Activated T-cell treated with anti-CD3 and anti-CD28 coated beads for 1 hour (primary cell): ENCODE results near the gene MB21D2.

ENCODE experiments used
- DNase-seq: peaks from one replicate; pipeline ENCODE4 v3.0.0-alpha.2; 2020; ENCODE audit warnings: low read depth

The MB21D2 gene

DNA sequence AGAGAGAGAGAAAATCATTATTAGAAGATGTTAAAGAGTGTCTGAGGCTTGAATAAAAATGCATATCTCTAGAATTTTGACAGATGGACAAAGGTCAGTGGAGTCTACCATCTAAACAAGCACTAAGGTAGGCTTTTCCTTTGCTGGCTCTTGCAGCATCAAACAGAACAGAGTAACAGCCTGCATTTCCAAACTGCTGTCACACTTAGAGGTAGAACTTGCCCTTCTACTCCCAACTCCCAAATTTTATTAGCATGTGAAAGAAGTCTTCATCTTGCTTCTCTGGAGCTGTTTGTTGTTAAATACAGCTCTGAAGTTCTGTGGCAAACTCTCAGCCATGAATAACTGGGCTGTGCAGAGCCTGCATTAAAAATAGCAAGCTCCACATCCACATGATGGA lies 4.1 kb upstream of the MB21D2 start:
- no peak for DNase-seq

- DNase-seq: no peak
Measured at GRCh38 chr3:192920411-192920810, 2.8 kb upstream of the MB21D2 start.

- DNase-seq: no peak
Measured at GRCh38 chr3:192919901-192920300, 2.2 kb upstream of the MB21D2 start.

GRCh38 chr3:192918275-192918588 lies 576 bp upstream of the MB21D2 start:
- no peak for DNase-seq

DNA sequence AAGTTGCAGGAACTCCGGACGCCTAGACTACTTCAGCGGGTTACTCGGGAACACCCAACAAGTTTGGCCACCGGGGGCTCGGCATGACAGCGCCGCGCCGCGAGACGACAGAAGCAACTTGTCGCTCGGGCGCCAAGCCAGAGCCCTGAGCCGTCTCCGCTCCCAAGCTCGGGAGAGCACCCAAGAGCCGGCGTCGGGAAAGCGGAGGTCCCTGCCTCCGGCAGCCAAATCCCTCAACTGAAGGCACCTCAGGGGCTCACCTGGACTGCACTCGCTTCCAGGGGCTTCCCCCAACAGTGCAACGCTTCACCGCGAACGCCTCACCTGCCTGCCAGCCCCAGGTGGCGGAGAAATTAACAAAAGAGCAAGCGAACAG lies 640 bp downstream of the MB21D2 start:
- no peak for DNase-seq

- no peak for DNase-seq
Measured at GRCh38 chr3:192916371-192917027, 1.2 kb downstream of the MB21D2 start.

DNA sequence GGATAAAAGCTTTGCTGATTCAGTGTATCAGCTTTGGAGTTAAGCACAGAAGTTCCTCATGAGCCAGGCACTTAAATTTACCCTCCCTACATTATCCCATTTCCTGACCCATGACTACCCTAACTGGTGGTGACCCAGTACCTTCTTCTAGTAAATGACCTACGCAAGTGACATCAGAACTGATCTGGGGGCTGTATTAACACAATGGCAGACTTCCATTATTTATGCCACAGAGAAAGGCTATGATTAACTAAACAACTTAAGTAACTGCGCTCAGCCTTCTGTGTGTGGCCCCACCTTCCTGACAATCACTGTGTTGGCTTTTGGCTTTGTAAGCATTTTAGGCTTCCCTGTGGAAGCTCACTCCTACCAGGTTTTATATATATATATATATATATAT lies 1.9 kb downstream of the MB21D2 start:
- no peak for DNase-seq

GRCh38 chr3:192915304-192915703 lies 2.4 kb downstream of the MB21D2 start:
- DNase-seq: no peak

DNA sequence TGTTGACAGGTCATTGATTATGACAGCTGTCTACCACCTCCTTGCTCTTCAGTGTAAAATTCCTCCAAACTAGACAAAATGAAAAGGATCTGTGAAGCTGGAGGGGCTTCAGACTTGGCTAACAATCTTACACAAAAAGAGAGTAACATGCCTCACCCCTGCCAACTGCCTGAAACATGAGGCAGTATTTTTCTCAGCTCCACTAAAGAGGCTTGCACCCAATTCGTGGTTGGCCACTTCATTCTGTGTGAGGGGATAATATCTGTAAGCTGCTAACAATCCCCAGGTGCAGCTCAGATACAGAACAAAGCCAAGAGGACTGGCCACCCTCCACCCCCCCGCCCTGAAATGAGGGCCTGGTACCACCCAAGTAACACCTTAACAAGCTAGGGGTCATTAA lies 2.8 kb downstream of the MB21D2 start:
- no peak for DNase-seq

GRCh38 chr3:192913540-192913939 lies 4.1 kb downstream of the MB21D2 start:
- no peak for DNase-seq

DNA sequence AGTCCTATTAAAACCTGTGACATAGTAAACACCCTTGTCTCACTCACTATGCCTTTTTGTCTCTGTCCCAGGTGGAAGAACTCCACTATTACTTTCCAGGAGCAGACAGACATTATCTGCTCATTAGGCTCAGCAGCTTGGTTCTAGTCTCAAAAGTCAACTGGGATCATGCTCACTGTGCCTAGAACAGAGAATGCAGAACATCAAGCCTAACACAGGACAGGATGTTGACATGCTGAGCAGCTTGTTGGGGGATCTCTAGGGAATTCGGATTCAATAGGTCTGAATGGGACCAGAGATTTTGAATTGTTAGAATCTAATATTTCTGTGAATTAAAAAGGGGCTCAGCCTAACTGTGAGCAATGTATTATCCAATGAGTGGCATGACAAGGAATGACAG lies 6.4 kb downstream of the MB21D2 start:
- no peak for DNase-seq

- DNase-seq: no peak
Measured at GRCh38 chr3:192907784-192908183, 9.9 kb downstream of the MB21D2 start.

DNA sequence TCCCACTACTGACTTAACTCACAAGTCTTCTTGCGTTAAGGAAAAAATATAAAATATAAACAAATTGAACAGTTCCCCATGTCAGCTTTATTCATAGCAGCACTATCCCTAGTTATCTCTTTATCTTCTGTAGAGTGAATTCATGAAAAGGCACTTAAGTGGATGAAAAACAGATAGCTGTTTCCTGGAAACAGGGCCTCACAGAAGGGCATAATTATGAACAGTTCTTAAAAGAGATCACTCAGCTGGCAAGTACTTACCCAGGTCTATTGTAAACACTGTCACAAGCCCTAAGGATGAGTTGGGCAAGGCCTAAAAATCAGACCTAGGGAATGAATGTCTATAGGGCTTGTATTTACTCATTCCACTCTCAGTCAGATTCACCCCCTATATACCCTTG lies 10.7 kb downstream of the MB21D2 start:
- no peak for DNase-seq

DNA sequence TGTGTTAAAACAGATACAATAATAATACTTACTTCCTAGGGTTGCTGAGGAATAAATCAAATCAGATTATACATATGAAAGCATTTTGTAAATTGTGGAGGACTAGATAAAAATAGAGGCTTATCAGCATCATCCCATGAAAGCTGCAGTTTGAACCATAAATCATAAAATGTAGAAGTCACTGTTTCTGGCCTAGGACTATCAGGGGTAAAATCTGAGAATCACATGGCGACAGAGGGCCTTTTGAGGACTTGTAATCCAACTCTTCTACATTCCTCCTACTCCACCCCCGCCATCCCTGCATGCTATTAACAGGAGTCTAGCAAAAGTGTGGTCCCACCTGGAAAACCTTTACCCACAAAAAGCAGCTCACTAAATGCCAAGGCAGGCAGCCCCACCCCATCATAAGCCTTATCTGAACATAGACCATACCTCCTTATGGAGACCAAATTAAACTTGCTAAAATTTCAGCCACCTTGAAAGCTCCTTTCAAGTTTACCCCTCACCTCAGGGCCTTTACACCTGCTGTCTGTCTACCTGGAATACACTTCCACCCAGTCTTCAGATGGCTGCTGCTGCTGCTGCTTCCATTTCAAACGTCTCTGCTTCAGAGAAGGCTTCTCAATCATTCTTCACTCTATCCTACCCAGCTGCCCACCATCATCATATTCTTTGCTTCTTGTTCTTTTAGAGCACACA lies 11.5 kb downstream of the MB21D2 start:
- DNase-seq: no peak

- DNase-seq: no peak
Measured at GRCh38 chr3:192904632-192905289, 12.9 kb downstream of the MB21D2 start.

DNA sequence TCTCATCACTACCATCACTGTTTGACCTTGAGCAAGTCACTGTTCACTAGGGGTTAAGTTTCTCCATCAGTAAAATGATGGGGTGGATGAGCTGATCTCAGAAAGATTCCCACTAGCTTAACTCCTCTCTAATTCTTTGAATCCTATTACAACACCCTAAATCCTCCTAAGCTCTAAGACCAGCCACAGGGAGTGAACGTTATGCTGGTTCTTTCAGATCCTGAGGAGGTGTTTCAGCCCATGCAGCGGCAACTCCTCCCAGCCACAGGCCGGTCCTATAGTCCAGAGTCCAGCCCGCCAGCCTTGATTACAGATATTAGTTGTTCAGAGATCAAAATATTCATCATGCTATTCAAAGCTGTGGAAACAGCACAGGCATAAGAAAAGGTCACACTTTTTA lies 15.1 kb downstream of the MB21D2 start:
- no peak for DNase-seq

- no peak for DNase-seq
Measured at GRCh38 chr3:192901435-192901834, 16.2 kb downstream of the MB21D2 start.

DNA sequence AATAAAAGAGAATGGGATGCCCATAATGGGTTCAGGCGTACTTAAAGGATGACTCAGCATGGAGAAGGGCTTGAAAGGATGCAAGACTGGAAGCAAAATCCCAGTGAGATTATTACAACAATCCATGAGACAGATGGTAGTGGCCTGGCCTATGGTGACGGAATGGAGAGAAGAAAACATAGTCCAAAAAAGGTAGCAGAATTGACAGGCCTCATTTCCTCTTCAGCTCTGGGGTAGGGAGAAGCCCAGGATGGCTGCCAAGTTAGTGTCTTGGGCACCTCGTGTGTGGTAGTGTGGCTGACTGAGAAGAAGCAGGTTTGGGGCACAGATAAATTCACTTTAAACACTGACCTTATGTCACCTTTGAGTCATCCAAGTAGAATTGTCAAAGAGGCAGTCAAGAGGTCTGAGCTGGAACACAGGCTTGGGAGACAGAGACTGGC lies 18.1 kb downstream of the MB21D2 start:
- DNase-seq: no peak

GRCh38 chr3:192897005-192897404 lies 20.7 kb downstream of the MB21D2 start:
- DNase-seq: no peak

- DNase-seq: no peak
Measured at GRCh38 chr3:192896208-192896607, 21.4 kb downstream of the MB21D2 start.

GRCh38 chr3:192894676-192895075 lies 23.0 kb downstream of the MB21D2 start:
- no peak for DNase-seq

DNA sequence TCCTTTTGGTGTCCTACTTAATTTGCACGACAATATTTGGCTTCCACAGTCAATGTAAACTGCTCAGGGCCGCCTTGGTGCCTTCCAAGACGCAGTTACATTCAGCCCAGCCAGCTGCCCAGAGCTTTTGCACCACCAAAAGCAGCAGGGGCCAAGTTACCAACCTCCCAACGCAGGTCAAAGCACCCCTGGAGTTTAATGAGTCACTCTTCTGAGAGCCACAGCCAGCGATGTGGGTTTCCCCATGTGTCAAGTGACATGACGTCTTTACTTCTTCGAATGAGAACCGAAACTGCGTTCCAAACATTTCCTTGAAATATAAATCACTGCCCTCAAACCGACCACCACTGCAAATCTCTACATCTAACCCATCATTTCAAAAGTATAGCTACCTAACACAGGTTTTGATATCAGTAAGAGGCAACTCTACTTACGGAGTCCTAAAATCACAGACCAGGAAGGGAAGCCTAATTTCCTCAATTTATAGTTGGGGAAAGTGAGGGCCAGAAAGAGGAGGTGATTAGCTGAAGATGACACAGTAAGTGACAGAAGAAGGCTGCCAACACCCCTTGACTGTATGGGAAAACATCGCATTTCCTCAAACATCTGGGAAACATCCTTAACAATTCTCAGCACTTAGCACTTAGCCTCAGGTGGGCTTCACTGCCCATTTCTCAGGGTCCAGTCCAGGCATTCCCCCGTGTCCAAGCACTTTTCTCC lies 24.5 kb downstream of the MB21D2 start:
- peak; percentile 9 for DNase-seq
